ENCODE results near the gene NRXN3.
A peak's percentile ranks its signal among the peaks of the same experiment; 100 is the strongest.

NRXN3 gene

DNA sequence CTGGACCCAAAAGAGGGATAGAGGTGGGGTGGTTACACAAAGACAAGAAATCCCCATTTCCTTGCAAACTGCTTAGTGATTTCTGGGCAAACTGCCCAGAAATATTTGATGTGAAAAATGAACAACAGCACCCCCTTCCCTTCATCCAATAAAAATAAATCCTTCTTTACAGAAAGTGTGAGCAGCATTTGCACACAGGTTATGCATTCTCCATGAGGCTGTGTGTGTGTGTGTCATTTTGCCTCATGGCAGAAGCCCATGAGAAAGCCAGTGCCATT, 17.2 kb upstream of the NRXN3 start:
- H3K4me1 ChIP-seq (ENCODE audit: control extremely low read depth in 1 of 4, control insufficient read depth in 4 of 4, insufficient read depth in 4 of 4, low read length in 3 of 4), result peaks cover 0 to 18% (median 13%) of the 10 kb centered on the region in 4 experiments
- DNase-seq, result peak; percentile 34 to 58 (median 54)
- H3K36me3 ChIP-seq (ENCODE audit: control insufficient read depth in 4 of 4, insufficient read depth in 4 of 4, low read length in 3 of 4), result no peaks in the 10 kb centered on the region
- ChIA-PET CTCF (interaction anchor here (1.1 to 1.8 kb wide), 3 partner anchors 8 to 132 kb away, joined by 3 to 4 read pairs (median 4); no protein-coding TSS in a partner anchor), POLR2A (no interaction called here)
- no peak overlapping the region for H3K27ac ChIP-seq (ENCODE audit: insufficient read depth in 1 of 2, low read depth in 1 of 2, low read length in 2 of 2, poor library complexity in 1 of 2, severe bottlenecking in 2 of 2)
- no peaks in the 10 kb centered on the region for H3K9me3 ChIP-seq (ENCODE audit: control extremely low read depth in 1 of 5, control insufficient read depth in 4 of 5, insufficient read depth in 2 of 5, low read depth in 1 of 5, low read length in 4 of 5)
- H3K4me3 ChIP-seq (ENCODE audit: control insufficient read depth in 1 of 7, extremely low read depth in 1 of 7, insufficient read depth in 4 of 7, low read depth in 2 of 7, low read length in 6 of 7), result no peak overlapping the region
- peaks cover 0 to 7% (median 0%) of the 10 kb centered on the region in 5 experiments for H3K27me3 ChIP-seq (replicated peaks in 2 of 5; ENCODE audit: control insufficient read depth in 4 of 5, insufficient read depth in 5 of 5, low read length in 4 of 5)

DNA sequence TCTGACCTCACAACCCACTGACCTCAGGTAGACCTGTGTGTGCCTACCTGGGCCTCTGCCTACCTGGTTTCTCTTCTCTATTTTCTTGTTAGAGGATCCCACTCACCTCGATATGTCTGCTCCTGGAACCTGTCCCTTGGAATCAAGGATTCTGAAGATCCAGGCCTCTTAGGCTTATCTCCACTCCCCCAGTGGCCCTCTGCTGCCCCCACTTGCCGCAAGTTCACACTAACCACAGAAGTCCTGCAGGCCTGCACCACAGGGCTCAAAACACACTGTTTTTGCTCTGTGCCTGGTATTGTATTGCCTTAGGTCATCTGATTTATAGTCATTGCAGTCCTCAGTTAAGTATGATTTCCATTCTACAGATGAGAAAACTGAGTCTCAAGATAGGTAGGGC, 15.3 kb upstream of the NRXN3 start:
- peak in 1 of 3 donors; percentile 9 for DNase-seq
- Histone ChIP-seq H3K4me3 (ENCODE audit: control insufficient read depth in 1 of 7, extremely low read depth in 1 of 7, insufficient read depth in 4 of 7, low read depth in 2 of 7, low read length in 6 of 7) (no peak overlapping the region), H3K4me1 (ENCODE audit: control extremely low read depth in 1 of 4, control insufficient read depth in 4 of 4, insufficient read depth in 4 of 4, low read length in 3 of 4) (peaks cover 0 to 18% (median 13%) of the 10 kb centered on the region in 4 experiments), H3K9me3 (ENCODE audit: control extremely low read depth in 1 of 5, control insufficient read depth in 4 of 5, insufficient read depth in 2 of 5, low read depth in 1 of 5, low read length in 4 of 5) (no peaks in the 10 kb centered on the region), H3K27me3 (replicated peaks in 2 of 5; ENCODE audit: control insufficient read depth in 4 of 5, insufficient read depth in 5 of 5, low read length in 4 of 5) (peaks cover 0 to 7% (median 0%) of the 10 kb centered on the region in 5 experiments), H3K36me3 (ENCODE audit: control insufficient read depth in 4 of 4, insufficient read depth in 4 of 4, low read length in 3 of 4) (no peaks in the 10 kb centered on the region), H3K27ac (ENCODE audit: insufficient read depth in 1 of 2, low read depth in 1 of 2, low read length in 2 of 2, poor library complexity in 1 of 2, severe bottlenecking in 2 of 2) (no peak overlapping the region)
- ChIA-PET CTCF (no interaction called here), POLR2A (no interaction called here)
- WGBS (ENCODE audit: insufficient coverage), result 46% methylated on average over 2 of the region's 2 CpGs

DNA sequence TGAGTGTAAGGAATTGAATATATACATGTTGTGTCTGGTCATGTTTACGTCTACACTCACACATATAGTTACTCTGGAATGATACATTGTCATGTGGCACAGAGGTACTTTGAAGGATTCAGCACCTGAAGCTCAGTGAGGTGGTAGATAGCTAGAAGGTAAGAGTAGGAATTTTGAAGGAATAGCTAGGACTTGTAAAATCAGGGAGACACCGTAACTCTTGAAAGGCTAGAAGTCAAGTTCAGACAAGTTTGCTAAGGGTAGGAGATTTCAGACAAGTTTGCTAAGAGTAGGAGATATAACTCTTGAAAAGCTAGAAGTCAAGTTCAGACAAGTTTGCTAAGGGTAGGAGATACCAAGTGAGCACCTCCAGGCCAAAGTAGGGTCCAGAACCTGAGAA, 14.0 kb upstream of the NRXN3 start:
- ChIA-PET POLR2A (interaction anchor here (0.7 kb wide), 1 partner anchor 24 kb away, joined by 3 read pairs; no protein-coding TSS in a partner anchor), CTCF (interaction anchor here (1.3 to 3.2 kb wide), 3 partner anchors 8 to 410 kb away, joined by 3 to 10 read pairs (median 6); no protein-coding TSS in a partner anchor)
- no peak for DNase-seq
- Histone ChIP-seq H3K36me3 (ENCODE audit: control insufficient read depth in 4 of 4, insufficient read depth in 4 of 4, low read length in 3 of 4) (no peaks in the 10 kb centered on the region), H3K4me3 (ENCODE audit: control insufficient read depth in 1 of 7, extremely low read depth in 1 of 7, insufficient read depth in 4 of 7, low read depth in 2 of 7, low read length in 6 of 7) (no peak overlapping the region), H3K4me1 (ENCODE audit: control extremely low read depth in 1 of 4, control insufficient read depth in 4 of 4, insufficient read depth in 4 of 4, low read length in 3 of 4) (peaks cover 0 to 15% (median 11%) of the 10 kb centered on the region in 4 experiments), H3K27ac (ENCODE audit: insufficient read depth in 1 of 2, low read depth in 1 of 2, low read length in 2 of 2, poor library complexity in 1 of 2, severe bottlenecking in 2 of 2) (no peak overlapping the region), H3K27me3 (replicated peaks in 2 of 5; ENCODE audit: control insufficient read depth in 4 of 5, insufficient read depth in 5 of 5, low read length in 4 of 5) (peaks cover 0 to 13% (median 0%) of the 10 kb centered on the region in 5 experiments), H3K9me3 (ENCODE audit: control extremely low read depth in 1 of 5, control insufficient read depth in 4 of 5, insufficient read depth in 2 of 5, low read depth in 1 of 5, low read length in 4 of 5) (no peaks in the 10 kb centered on the region)
- 100% methylated on average over 1 of the region's 2 CpGs for WGBS (ENCODE audit: insufficient coverage)

DNA sequence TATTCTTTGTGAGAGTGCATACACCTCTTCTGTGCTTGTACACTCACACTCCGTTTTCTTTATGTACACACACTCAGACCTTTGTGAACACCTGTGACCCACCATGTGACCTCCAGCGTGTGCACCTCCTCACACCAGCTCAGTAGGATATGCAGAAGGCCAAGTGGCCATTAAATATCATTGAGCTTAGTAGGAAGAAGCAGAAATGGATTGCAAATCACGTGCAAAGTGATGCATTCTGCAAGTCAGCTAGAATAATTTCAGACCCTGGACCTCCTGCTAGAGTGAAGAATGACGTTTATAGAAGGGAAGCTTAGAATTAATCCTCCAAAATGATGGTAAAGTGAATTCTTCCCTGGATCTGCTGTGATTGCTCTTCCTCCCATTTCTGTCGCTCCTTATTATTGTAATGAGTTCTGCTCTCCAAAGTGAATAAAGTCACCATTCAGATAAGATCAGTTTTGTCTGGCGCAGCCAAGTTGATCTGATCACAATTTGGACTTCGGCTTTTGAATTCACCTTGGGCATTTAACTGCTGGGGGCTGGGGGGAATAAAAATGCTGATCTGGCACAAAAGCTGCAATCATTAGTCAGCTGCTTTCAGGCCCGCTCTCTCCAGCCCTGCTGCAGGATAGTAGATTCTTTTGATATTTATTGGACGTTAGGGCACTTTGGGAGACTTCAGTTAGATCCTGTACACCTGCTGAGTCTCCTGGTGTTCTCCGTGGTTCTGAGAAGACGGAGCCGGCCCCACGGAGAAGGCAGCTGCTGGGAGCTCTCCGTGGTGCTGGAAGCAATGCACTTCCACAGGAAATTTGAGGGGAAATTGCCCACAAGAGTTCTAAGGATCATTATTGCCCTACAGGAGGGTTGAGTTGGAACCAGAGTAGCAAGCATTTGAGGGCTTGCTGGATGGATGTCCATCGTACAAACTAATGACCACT, 12.4 kb upstream of the NRXN3 start:
- CTCF ChIA-PET, result interaction anchor here (0.9 to 3.2 kb wide), 5 partner anchors 9 to 409 kb away, joined by 3 to 10 read pairs (median 5); no protein-coding TSS in a partner anchor
- WGBS (ENCODE audit: insufficient coverage), result 44% methylated on average over 10 of the region's 15 CpGs
- peak; percentile 34 to 67 (median 66) for DNase-seq
- Histone ChIP-seq H3K36me3 (ENCODE audit: control insufficient read depth in 4 of 4, insufficient read depth in 4 of 4, low read length in 3 of 4) (no peaks in the 10 kb centered on the region), H3K9me3 (ENCODE audit: control extremely low read depth in 1 of 5, control insufficient read depth in 4 of 5, insufficient read depth in 2 of 5, low read depth in 1 of 5, low read length in 4 of 5) (no peaks in the 10 kb centered on the region), H3K4me3 (ENCODE audit: control insufficient read depth in 1 of 7, extremely low read depth in 1 of 7, insufficient read depth in 4 of 7, low read depth in 2 of 7, low read length in 6 of 7) (no peak overlapping the region), H3K4me1 (ENCODE audit: control extremely low read depth in 1 of 4, control insufficient read depth in 4 of 4, insufficient read depth in 4 of 4, low read length in 3 of 4) (peaks cover 0 to 5% (median 3%) of the 10 kb centered on the region in 4 experiments), H3K27me3 (replicated peaks in 2 of 5; ENCODE audit: control insufficient read depth in 4 of 5, insufficient read depth in 5 of 5, low read length in 4 of 5) (peaks cover 0 to 19% (median 0%) of the 10 kb centered on the region in 5 experiments), H3K27ac (ENCODE audit: insufficient read depth in 1 of 2, low read depth in 1 of 2, low read length in 2 of 2, poor library complexity in 1 of 2, severe bottlenecking in 2 of 2) (no peak overlapping the region)
- POLR2A ChIA-PET, result no interaction called here

- 89% methylated on average over 4 of the region's 5 CpGs for WGBS (ENCODE audit: insufficient coverage)
- Histone ChIP-seq H3K27ac (ENCODE audit: insufficient read depth in 1 of 2, low read depth in 1 of 2, low read length in 2 of 2, poor library complexity in 1 of 2, severe bottlenecking in 2 of 2) (no peak overlapping the region), H3K4me1 (ENCODE audit: control extremely low read depth in 1 of 4, control insufficient read depth in 4 of 4, insufficient read depth in 4 of 4, low read length in 3 of 4) (peaks cover 0 to 4% (median 1%) of the 10 kb centered on the region in 4 experiments), H3K36me3 (ENCODE audit: control insufficient read depth in 4 of 4, insufficient read depth in 4 of 4, low read length in 3 of 4) (no peaks in the 10 kb centered on the region), H3K4me3 (ENCODE audit: control insufficient read depth in 1 of 7, extremely low read depth in 1 of 7, insufficient read depth in 4 of 7, low read depth in 2 of 7, low read length in 6 of 7) (no peak overlapping the region), H3K9me3 (ENCODE audit: control extremely low read depth in 1 of 5, control insufficient read depth in 4 of 5, insufficient read depth in 2 of 5, low read depth in 1 of 5, low read length in 4 of 5) (no peaks in the 10 kb centered on the region), H3K27me3 (replicated peaks in 2 of 5; ENCODE audit: control insufficient read depth in 4 of 5, insufficient read depth in 5 of 5, low read length in 4 of 5) (peaks cover 0 to 30% (median 8%) of the 10 kb centered on the region in 5 experiments)
- ChIA-PET CTCF (interaction anchor here (1.1 kb wide), 1 partner anchor 404 kb away, joined by 3 read pairs; no protein-coding TSS in a partner anchor), POLR2A (no interaction called here)
- DNase-seq, result peak in 1 of 3 donors; percentile 26
These were observed 8.0 kb upstream of the NRXN3 start for GRCh38 chr14:78162202-78162601.

DNA sequence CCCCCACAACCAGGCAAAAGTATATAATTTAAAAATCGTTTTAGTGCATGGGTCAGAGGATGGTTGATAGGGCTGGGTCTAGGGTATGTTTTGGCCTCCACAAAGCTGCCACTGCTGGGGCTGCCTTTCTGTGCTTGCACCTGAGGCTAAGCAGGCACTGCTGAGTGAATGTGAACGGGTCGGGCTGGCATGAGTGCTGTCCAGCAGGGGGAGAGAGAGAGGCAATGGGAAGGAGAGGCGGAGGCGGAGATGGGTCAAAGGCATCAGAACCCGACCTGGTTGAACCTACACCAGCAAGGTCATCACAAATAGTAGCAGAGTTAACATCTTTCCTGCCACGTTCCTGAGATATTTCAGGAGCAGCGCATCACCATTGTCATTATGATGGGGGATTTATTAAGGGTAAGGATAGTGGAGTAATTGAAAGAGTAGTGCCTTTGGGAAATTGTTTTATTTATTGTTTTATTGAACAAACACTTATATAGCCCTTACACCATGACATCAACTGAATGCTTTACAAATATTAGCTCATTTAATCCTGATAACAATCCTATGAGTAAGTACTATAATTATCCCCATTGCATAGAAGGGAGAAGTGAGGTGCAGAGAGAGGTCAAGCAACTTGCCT, 5.8 kb upstream of the NRXN3 start:
- H3K36me3 ChIP-seq (ENCODE audit: control insufficient read depth in 4 of 4, insufficient read depth in 4 of 4, low read length in 3 of 4), result no peaks in the 10 kb centered on the region
- no CpG with 5 or more reads among the region's 8 CpGs for WGBS (ENCODE audit: insufficient coverage)
- H3K27me3 ChIP-seq (replicated peaks in 2 of 5; ENCODE audit: control insufficient read depth in 4 of 5, insufficient read depth in 5 of 5, low read length in 4 of 5), result peaks cover 0 to 38% (median 7%) of the 10 kb centered on the region in 5 experiments
- POLR2A ChIA-PET, result no interaction called here
- CTCF ChIA-PET, result interaction anchor here (1.1 to 1.6 kb wide), 3 partner anchors 9 to 432 kb away, joined by 3 to 6 read pairs (median 3); no protein-coding TSS in a partner anchor
- no peak overlapping the region for H3K4me3 ChIP-seq (ENCODE audit: control insufficient read depth in 1 of 7, extremely low read depth in 1 of 7, insufficient read depth in 4 of 7, low read depth in 2 of 7, low read length in 6 of 7)
- no peak overlapping the region for H3K27ac ChIP-seq (ENCODE audit: insufficient read depth in 1 of 2, low read depth in 1 of 2, low read length in 2 of 2, poor library complexity in 1 of 2, severe bottlenecking in 2 of 2)
- H3K4me1 ChIP-seq (ENCODE audit: control extremely low read depth in 1 of 4, control insufficient read depth in 4 of 4, insufficient read depth in 4 of 4, low read length in 3 of 4), result peaks cover 0 to 4% (median 1%) of the 10 kb centered on the region in 4 experiments
- DNase-seq, result peak; percentile 34 to 61 (median 55)
- no peaks in the 10 kb centered on the region for H3K9me3 ChIP-seq (ENCODE audit: control extremely low read depth in 1 of 5, control insufficient read depth in 4 of 5, insufficient read depth in 2 of 5, low read depth in 1 of 5, low read length in 4 of 5)

Measured in common myeloid progenitor, CD34-positive (primary cell).